WTC11 (cell line): ENCODE measurements around the gene SLIT1. TPM values are rescaled to one million over a fixed set of nuclear protein-coding genes. Genes with fewer than 3 reads are reported as not detected.

Source experiments
- ATAC-seq: fragments of 200-7000 bp; cut with Tn5 transposase; 2 replicates; pipeline ENCODE4 v1.10.0; 2021; ENCODE audit warnings: mild to moderate bottlenecking, moderate library complexity
- CTCF ChIA-PET: fragments of 300-600 bp; sonication (Branson Sonifier 250); formaldehyde crosslinking; loops from one replicate; lab custom pipeline; 2021; ENCODE audit warnings: antibody characterized with exemption; lab: Charles Lee
- POLR2A ChIA-PET: fragments of 350-600 bp; sonication (Branson Sonifier 250); formaldehyde crosslinking; loops from one replicate; lab custom pipeline; 2021; ENCODE audit warnings: antibody characterized with exemption; lab: Charles Lee
- DNase-seq: peaks from one replicate; pipeline ENCODE4 v3.0.0; 2021; ENCODE audit warnings: low spot score
- H3K27ac Mint-ChIP-seq: 2 replicates; pipeline ENCODE4 v1.8.0; 2021; ENCODE audit warnings: mixed read lengths
- H3K27me3 Mint-ChIP-seq: 2 replicates; pipeline ENCODE4 v1.8.0; 2021; ENCODE audit warnings: low read depth, mild to moderate bottlenecking, moderate library complexity, mixed read lengths
- H3K36me3 Mint-ChIP-seq: 2 replicates; pipeline ENCODE4 v1.8.0; 2021; ENCODE audit warnings: mixed read lengths
- H3K4me1 Mint-ChIP-seq: 2 replicates; pipeline ENCODE4 v1.8.0; 2022; ENCODE audit warnings: mixed read lengths
- H3K4me3 Mint-ChIP-seq: 2 replicates; pipeline ENCODE4 v1.8.0; 2021; ENCODE audit warnings: mild to moderate bottlenecking, moderate library complexity, mixed read lengths
- H3K9me3 Mint-ChIP-seq: 2 replicates; pipeline ENCODE4 v1.8.0; 2021; ENCODE audit warnings: mixed read lengths
- ATF2 ChIP-seq: sonication (generic); formaldehyde crosslinking; IDR thresholded peaks from 2 replicates; pipeline ENCODE4 v1.8.1; 2022; ENCODE audit warnings: low read depth, missing genetic modification reagents, borderline replicate concordance
- EMX1 ChIP-seq: fragments of 250-450 bp; sonication (Bioruptor Pico); IDR thresholded peaks from 2 replicates; pipeline ENCODE4 v1.8.0; 2021; ENCODE audit warnings: mild to moderate bottlenecking
- FOXK1 ChIP-seq: sonication (generic); formaldehyde crosslinking; IDR thresholded peaks from 2 replicates; pipeline ENCODE4 v1.8.0; 2022; ENCODE audit warnings: mild to moderate bottlenecking, moderate library complexity, missing genetic modification reagents
- FOXP1 ChIP-seq: sonication (generic); formaldehyde crosslinking; IDR thresholded peaks from 2 replicates; pipeline ENCODE4 v1.8.0; 2022; ENCODE audit warnings: missing genetic modification reagents, mild to moderate bottlenecking, moderate library complexity, borderline replicate concordance
- IRF1 ChIP-seq: sonication (generic); formaldehyde crosslinking; IDR thresholded peaks from 2 replicates; pipeline ENCODE4 v1.8.0; 2023; ENCODE audit warnings: missing genetic modification reagents
- MLX ChIP-seq: sonication (generic); formaldehyde crosslinking; IDR thresholded peaks from 2 replicates; pipeline ENCODE4 v1.8.1; 2023; ENCODE audit warnings: mild to moderate bottlenecking, missing genetic modification reagents, moderate library complexity
- PRRX2 ChIP-seq: fragments of 250-450 bp; sonication (Bioruptor Pico); IDR thresholded peaks from 2 replicates; pipeline ENCODE4 v1.8.0; 2021; ENCODE audit warnings: mild to moderate bottlenecking
- SMAD3 ChIP-seq: sonication (generic); formaldehyde crosslinking; IDR thresholded peaks from 2 replicates; pipeline ENCODE4 v1.8.0; 2022; ENCODE audit warnings: missing genetic modification reagents, mild to moderate bottlenecking, borderline replicate concordance
- STAT6 ChIP-seq: sonication (generic); formaldehyde crosslinking; conservative IDR thresholded peaks from 2 replicates; pipeline ENCODE4 v1.8.1; 2023; ENCODE audit warnings: mild to moderate bottlenecking, low read depth, missing genetic modification reagents, moderate library complexity
- TP53 ChIP-seq: sonication (generic); formaldehyde crosslinking; IDR thresholded peaks from 2 replicates; pipeline ENCODE4 v1.8.1; 2023; ENCODE audit warnings: mild to moderate bottlenecking, missing genetic modification reagents
- ZMAT4 ChIP-seq: fragments of 250-450 bp; sonication (Bioruptor Pico); IDR thresholded peaks from 2 replicates; pipeline ENCODE4 v1.9.0; 2021; ENCODE audit warnings: mild to moderate bottlenecking
- ZNF281 ChIP-seq: sonication (generic); formaldehyde crosslinking; IDR thresholded peaks from 2 replicates; pipeline ENCODE4 v1.8.0; 2023; ENCODE audit warnings: mild to moderate bottlenecking, missing genetic modification reagents
- ZNF425 ChIP-seq: fragments of 250-450 bp; sonication (Bioruptor Pico); conservative IDR thresholded peaks from 2 replicates; pipeline ENCODE4 v1.9.0; 2021; ENCODE audit warnings: mild to moderate bottlenecking
- ZNF671 ChIP-seq: fragments of 250-450 bp; sonication (Bioruptor Pico); IDR thresholded peaks from 2 replicates; pipeline ENCODE4 v1.8.0; 2021; ENCODE audit warnings: mild to moderate bottlenecking
- total RNA-seq: library from RNA; stranded (reverse); gene quantifications from 3 replicates; pipeline ENCODE4 v1.2.3, GENCODE V29; 2021

The SLIT1 gene
- total RNA-seq, 1 experiment from 2014 or later = 1.6 TPM

- no peaks in the 10 kb centered on the region; the same call in 1 of the 2 replicates for H3K27me3 Mint-ChIP-seq
- H3K9me3 Mint-ChIP-seq = peaks cover 4% of the 10 kb centered on the region; the same call in 1 of the 2 replicates
- no peak overlapping the region for H3K4me3 Mint-ChIP-seq
- no peak for ATAC-seq
- peaks cover 3% of the 10 kb centered on the region; the same call in 1 of the 2 replicates for H3K36me3 Mint-ChIP-seq
- no peak overlapping the region; the same call in 1 of the 2 replicates for H3K27ac Mint-ChIP-seq
- peaks cover 9% of the 10 kb centered on the region; the same call in 1 of the 2 replicates for H3K4me1 Mint-ChIP-seq
- POLR2A ChIA-PET = no interaction called here
- no peak for DNase-seq
- no peak for TF ChIP-seq FOXP1 (CRISPR knock-in tag)
- TF ChIP-seq, all 79 proteins: peak for 0
- CTCF ChIA-PET = interaction anchor here (1.0 to 2.4 kb wide), 8 partner anchors 11 to 148 kb away, joined by 3 to 8 read pairs (median 6); no protein-coding TSS in a partner anchor
Measured at GRCh38 chr10:97048649-97049427, 136.9 kb downstream of the SLIT1 start.

GRCh38 chr10:97047788-97048187, 138.0 kb downstream of the SLIT1 start:
- Mint-ChIP-seq H3K36me3 (peaks cover 3% of the 10 kb centered on the region; the same call in 1 of the 2 replicates), H3K4me1 (peaks cover 9% of the 10 kb centered on the region; the same call in 1 of the 2 replicates), H3K27me3 (no peaks in the 10 kb centered on the region; the same call in 1 of the 2 replicates), H3K27ac (no peak overlapping the region), H3K4me3 (no peak overlapping the region), H3K9me3 (peaks cover 4% of the 10 kb centered on the region; the same call in 1 of the 2 replicates)
- DNase-seq (no peak), ATAC-seq (no peak)
- ChIA-PET POLR2A (no interaction called here), CTCF (interaction anchor here (1.0 to 2.4 kb wide), 5 partner anchors 10 to 132 kb away, joined by 3 to 8 read pairs (median 6); no protein-coding TSS in a partner anchor)
- TF ChIP-seq EMX1 (CRISPR knock-in tag) (no peak), FOXP1 (CRISPR knock-in tag) (no peak), MLX (CRISPR knock-in tag) (no peak), STAT6 (CRISPR knock-in tag) (no peak), ZMAT4 (CRISPR knock-in tag) (no peak)

- peaks cover 3% of the 10 kb centered on the region; the same call in 1 of the 2 replicates for H3K36me3 Mint-ChIP-seq
- peaks cover 9% of the 10 kb centered on the region; the same call in 1 of the 2 replicates for H3K4me1 Mint-ChIP-seq
- peaks cover 4% of the 10 kb centered on the region; the same call in 1 of the 2 replicates for H3K9me3 Mint-ChIP-seq
- POLR2A ChIA-PET = no interaction called here
- no peak for DNase-seq
- no peak overlapping the region for H3K27ac Mint-ChIP-seq
- ATAC-seq = no peak
- H3K27me3 Mint-ChIP-seq = no peaks in the 10 kb centered on the region; the same call in 1 of the 2 replicates
- CTCF ChIA-PET = interaction anchor here (1.2 to 2.4 kb wide), 4 partner anchors 10 to 26 kb away, joined by 4 to 8 read pairs (median 6); no protein-coding TSS in a partner anchor
- no peak overlapping the region for H3K4me3 Mint-ChIP-seq
- TF ChIP-seq FOXK1 (CRISPR knock-in tag) = no peak
- TF ChIP-seq ZNF671 (CRISPR knock-in tag) = no peak
- no peak for TF ChIP-seq ATF2
- TF ChIP-seq ZNF281 = no peak
- TF ChIP-seq SMAD3 = no peak
- no peak for TF ChIP-seq TP53 (CRISPR knock-in tag)
- no peak for TF ChIP-seq IRF1 (CRISPR knock-in tag)
- TF ChIP-seq ZNF425 = no peak
- no peak for TF ChIP-seq PRRX2 (CRISPR knock-in tag)
Measured at GRCh38 chr10:97047083-97047736, 138.5 kb downstream of the SLIT1 start.
